Measurements from ENCODE around the gene CBLN1. TPM values are rescaled to one million over a fixed set of nuclear protein-coding genes. Genes with fewer than 3 reads are reported as not detected.
A peak's percentile ranks its signal among the peaks of the same experiment; 100 is the strongest.

The CBLN1 gene
- total RNA-seq, 1 donor from 2014 or later, result 11.3 TPM

DNA sequence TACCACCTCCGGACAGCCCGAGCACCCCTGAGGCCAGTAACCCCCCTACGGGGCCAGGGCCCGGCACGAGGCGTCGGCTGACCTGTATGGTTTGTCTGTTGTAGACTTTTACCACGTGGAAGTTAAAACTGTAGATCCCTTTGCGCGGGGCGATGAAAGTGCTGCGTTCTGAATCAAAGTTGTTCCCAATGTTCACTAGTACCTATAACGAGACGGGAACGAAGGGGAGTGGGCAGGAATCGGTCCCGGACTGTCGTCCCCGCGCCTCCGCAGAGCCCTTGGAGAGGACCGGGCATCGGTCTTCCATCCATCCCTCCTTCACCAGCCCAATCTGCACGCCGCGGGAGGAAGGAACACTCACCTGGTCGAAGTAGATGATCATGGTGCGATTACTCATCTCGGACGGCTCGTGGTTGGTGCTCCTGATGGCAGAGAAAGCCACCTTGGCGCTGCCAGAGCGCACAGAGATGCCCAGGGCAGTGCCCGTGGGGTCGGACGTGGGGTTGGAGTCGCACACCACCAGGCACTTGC, 732 bp downstream of the CBLN1 start:
- Mint-ChIP-seq H3K36me3 (no peaks in the 10 kb centered on the region), H3K4me1 (ENCODE audit: unreplicated experiment) (peaks cover 4% of the 10 kb centered on the region)
- TF ChIP-seq, protein P1, sequence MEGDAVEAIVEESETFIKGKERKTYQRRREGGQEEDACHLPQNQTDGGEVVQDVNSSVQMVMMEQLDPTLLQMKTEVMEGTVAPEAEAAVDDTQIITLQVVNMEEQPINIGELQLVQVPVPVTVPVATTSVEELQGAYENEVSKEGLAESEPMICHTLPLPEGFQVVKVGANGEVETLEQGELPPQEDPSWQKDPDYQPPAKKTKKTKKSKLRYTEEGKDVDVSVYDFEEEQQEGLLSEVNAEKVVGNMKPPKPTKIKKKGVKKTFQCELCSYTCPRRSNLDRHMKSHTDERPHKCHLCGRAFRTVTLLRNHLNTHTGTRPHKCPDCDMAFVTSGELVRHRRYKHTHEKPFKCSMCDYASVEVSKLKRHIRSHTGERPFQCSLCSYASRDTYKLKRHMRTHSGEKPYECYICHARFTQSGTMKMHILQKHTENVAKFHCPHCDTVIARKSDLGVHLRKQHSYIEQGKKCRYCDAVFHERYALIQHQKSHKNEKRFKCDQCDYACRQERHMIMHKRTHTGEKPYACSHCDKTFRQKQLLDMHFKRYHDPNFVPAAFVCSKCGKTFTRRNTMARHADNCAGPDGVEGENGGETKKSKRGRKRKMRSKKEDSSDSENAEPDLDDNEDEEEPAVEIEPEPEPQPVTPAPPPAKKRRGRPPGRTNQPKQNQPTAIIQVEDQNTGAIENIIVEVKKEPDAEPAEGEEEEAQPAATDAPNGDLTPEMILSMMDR (conservative IDR thresholded peaks at IDR 0.05), result no peak

DNA sequence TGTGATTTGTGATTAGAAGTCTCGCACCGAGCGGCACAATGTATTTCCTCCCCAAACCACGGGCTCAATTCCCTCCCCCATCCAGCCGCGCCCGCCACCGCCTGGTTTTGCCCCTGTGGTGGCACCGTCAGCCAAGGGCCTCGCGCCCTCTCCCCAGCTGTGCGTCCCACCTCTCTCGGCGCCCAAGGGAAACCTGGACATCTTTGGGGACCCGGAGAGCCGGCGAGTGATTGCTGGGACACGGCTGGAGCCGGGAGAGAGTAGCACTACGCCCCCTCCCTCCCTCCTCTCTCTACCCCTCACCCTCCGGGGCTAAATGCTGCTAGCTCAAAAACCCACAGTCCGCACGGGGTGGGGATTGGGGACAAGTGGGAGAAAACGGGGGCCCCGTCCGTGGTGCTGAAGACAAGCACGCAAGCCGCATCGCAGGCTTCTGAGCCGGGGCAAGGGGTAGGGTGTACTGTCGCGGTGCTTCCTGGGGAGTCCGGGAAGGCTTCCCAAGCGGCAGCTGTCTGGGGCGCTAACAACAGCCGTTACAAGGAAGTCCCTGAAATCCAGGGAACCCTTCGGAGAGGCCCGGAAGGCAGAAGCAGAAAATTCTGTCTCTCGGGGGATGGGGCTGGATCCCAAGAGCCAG, 1.4 kb downstream of the CBLN1 start:
- Mint-ChIP-seq H3K27ac (no peak overlapping the region), H3K4me1 (ENCODE audit: unreplicated experiment) (peaks cover 4% of the 10 kb centered on the region), H3K9me3 (no peaks in the 10 kb centered on the region), H3K4me3 (peak overlapping the region; percentile 81), H3K36me3 (no peaks in the 10 kb centered on the region), H3K27me3 (peaks cover 88% of the 10 kb centered on the region)
- TF ChIP-seq, protein P1 (conservative IDR thresholded peaks at IDR 0.05), result no peak
- no peak for DNase-seq (ENCODE audit: extremely low spot score, unreplicated experiment)

More for the DNA sequence above, 732 bp downstream of the CBLN1 start:
- peak overlapping the region; percentile 81 for H3K4me3 Mint-ChIP-seq
- H3K9me3 Mint-ChIP-seq, result no peaks in the 10 kb centered on the region
- no peak for DNase-seq (ENCODE audit: extremely low spot score, unreplicated experiment)
- no peak overlapping the region for H3K27ac Mint-ChIP-seq
- H3K27me3 Mint-ChIP-seq, result peaks cover 88% of the 10 kb centered on the region

DNA sequence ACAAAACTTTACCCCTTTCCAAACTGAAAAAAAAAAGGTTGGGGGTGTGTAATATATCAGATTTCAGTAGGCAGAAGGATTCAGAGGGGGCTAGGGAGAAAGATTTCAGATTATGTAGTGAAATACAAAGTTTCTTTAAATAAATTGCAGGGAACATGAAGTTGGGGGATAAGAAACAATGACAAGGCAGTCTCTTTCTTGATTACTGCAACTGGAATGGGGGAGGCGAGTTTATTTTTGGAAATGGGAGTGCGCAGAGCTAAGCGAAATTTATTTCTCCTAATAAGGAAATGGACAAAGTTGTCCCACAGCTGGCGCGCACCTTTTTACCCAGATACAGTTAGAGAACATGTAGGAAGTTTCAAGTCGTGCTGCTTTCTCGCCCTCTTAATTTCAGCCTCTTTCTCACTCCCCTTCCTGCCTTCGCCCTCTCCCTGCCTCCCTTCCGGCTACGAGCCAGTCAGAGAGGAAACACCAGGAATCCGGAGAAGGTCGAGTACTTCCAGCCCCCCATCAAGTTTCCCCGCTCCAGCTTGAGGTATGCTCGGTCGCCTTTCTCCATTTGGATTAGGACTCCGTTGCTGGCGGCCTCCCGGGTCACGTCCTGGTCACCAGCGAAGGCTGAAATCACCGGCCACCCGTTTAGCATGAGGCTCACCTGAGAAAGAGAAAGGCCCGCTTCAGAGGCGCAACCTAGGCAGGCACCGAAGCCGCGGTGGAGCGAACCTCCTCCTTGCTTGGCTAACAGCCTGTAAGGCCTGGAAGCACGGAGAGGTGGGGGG, 2.5 kb downstream of the CBLN1 start:
- TF ChIP-seq, protein P1 (conservative IDR thresholded peaks at IDR 0.05), result no peak
- no peak overlapping the region for H3K4me3 Mint-ChIP-seq
- no peaks in the 10 kb centered on the region for H3K36me3 Mint-ChIP-seq
- H3K9me3 Mint-ChIP-seq, result no peaks in the 10 kb centered on the region
- no peak overlapping the region for H3K27ac Mint-ChIP-seq
- no peak for DNase-seq (ENCODE audit: extremely low spot score, unreplicated experiment)
- peaks cover 4% of the 10 kb centered on the region for H3K4me1 Mint-ChIP-seq (ENCODE audit: unreplicated experiment)
- peaks cover 88% of the 10 kb centered on the region for H3K27me3 Mint-ChIP-seq

DNA sequence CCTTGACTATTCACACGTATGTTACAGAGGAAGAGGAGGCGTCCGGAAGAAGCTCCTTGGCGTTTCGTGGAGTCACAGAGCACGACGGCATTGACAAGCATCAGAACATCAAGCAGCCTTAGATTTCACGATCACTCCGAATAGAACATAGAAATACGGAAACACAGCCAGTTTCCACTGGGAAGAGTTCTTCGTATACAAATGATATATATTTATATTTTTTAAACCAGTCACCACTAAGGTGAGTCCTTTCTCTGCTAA, 3.1 kb downstream of the CBLN1 start:
- no peak for DNase-seq (ENCODE audit: extremely low spot score, unreplicated experiment)
- Mint-ChIP-seq H3K27me3 (peaks cover 88% of the 10 kb centered on the region), H3K4me1 (ENCODE audit: unreplicated experiment) (peaks cover 4% of the 10 kb centered on the region), H3K9me3 (no peaks in the 10 kb centered on the region), H3K27ac (no peak overlapping the region), H3K36me3 (no peaks in the 10 kb centered on the region), H3K4me3 (peak overlapping the region; percentile 36)
- TF ChIP-seq, protein P1 (conservative IDR thresholded peaks at IDR 0.05), result no peak

DNA sequence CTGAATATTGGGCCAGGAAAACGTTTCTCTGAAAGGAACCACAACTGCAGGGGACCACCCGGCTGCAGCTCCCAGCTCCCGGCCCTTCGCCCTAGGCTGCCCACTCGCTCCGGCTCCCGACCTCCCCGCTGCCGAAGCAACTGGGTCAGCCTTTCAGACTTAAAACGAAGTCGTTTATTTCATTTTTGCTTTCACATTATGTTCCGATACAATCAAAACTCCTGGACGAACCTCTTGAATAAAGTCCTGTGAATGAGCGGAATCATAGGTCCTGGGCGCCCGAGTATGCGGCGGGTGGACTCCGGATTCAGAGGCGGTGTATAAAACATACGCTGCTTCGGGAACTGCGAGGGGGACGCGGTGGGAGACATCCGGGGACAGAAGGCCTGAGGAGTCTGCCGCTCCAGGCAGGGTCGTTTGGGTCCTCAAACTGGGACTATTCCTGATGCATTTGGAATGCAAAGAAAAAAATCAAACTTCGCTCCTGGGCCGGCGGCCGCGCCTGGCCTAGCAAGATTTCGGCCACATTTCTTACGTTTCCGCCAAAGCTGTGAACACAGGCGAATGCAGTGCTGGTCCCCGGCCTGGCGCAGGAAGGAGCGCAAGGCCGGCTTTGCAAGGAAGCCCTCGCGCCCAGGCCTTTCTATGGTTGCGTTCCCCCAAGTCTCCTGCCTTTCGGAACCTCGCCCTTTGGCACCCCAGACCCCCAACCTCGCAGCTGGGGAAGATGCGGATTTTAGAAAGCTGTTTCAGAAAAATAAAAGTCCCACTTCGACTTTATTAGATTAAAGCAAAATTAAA, 3.7 kb downstream of the CBLN1 start:
- Mint-ChIP-seq H3K9me3 (no peaks in the 10 kb centered on the region), H3K4me3 (peak overlapping the region; percentile 36), H3K36me3 (no peaks in the 10 kb centered on the region), H3K27ac (no peak overlapping the region), H3K4me1 (ENCODE audit: unreplicated experiment) (peaks cover 4% of the 10 kb centered on the region), H3K27me3 (peaks cover 89% of the 10 kb centered on the region)
- DNase-seq (ENCODE audit: extremely low spot score, unreplicated experiment), result no peak
- TF ChIP-seq, protein P1 (conservative IDR thresholded peaks at IDR 0.05), result no peak

Measured in type B pancreatic cell (in vitro differentiated cells).